ENCODE data around the gene SEC14L1. TPM values are rescaled to one million over a fixed set of nuclear protein-coding genes. Genes with fewer than 3 reads are reported as not detected.

The SEC14L1 gene
- total RNA-seq, 1 donor from 2014 or later = 92.2 TPM

GRCh38 chr17:77163511-77164280 is 22.9 kb downstream of the SEC14L1 start:
- DNase-seq (ENCODE audit: low spot score) = no peak
- Mint-ChIP-seq H3K4me3 (ENCODE audit: low read depth) (no peak overlapping the region), H3K36me3 (ENCODE audit: low read depth) (peaks cover 57% of the 10 kb centered on the region), H3K4me1 (ENCODE audit: low read depth) (peaks cover 17% of the 10 kb centered on the region), H3K27me3 (ENCODE audit: low read depth) (no peaks in the 10 kb centered on the region), H3K27ac (peak overlapping the region; percentile 7), H3K9me3 (peaks cover 28% of the 10 kb centered on the region)
- intact Hi-C loops (cut with micrococcal nuclease) = no loop called here

- no peak for DNase-seq (ENCODE audit: low spot score)
- peaks cover 66% of the 10 kb centered on the region for H3K36me3 Mint-ChIP-seq (ENCODE audit: low read depth)
- H3K4me1 Mint-ChIP-seq (ENCODE audit: low read depth) = peaks cover 17% of the 10 kb centered on the region
- H3K4me3 Mint-ChIP-seq (ENCODE audit: low read depth) = no peak overlapping the region
- no peaks in the 10 kb centered on the region for H3K27me3 Mint-ChIP-seq (ENCODE audit: low read depth)
- H3K9me3 Mint-ChIP-seq = peaks cover 37% of the 10 kb centered on the region
- intact Hi-C loops (cut with micrococcal nuclease) = no loop called here
- H3K27ac Mint-ChIP-seq = no peak overlapping the region
Measured at GRCh38 chr17:77164483-77165091, 23.8 kb downstream of the SEC14L1 start.

- Mint-ChIP-seq H3K4me1 (ENCODE audit: low read depth) (peaks cover 16% of the 10 kb centered on the region), H3K27ac (no peak overlapping the region), H3K36me3 (ENCODE audit: low read depth) (peaks cover 76% of the 10 kb centered on the region), H3K27me3 (ENCODE audit: low read depth) (no peaks in the 10 kb centered on the region), H3K9me3 (peaks cover 47% of the 10 kb centered on the region), H3K4me3 (ENCODE audit: low read depth) (no peak overlapping the region)
- intact Hi-C loops (cut with micrococcal nuclease) = no loop called here
- no peak for DNase-seq (ENCODE audit: low spot score)
Measured at GRCh38 chr17:77165577-77165976, 24.8 kb downstream of the SEC14L1 start.

- H3K27me3 Mint-ChIP-seq (ENCODE audit: low read depth) = no peaks in the 10 kb centered on the region
- peaks cover 90% of the 10 kb centered on the region for H3K36me3 Mint-ChIP-seq (ENCODE audit: low read depth)
- H3K4me1 Mint-ChIP-seq (ENCODE audit: low read depth) = peaks cover 14% of the 10 kb centered on the region
- intact Hi-C loops (cut with micrococcal nuclease) = no loop called here
- H3K4me3 Mint-ChIP-seq (ENCODE audit: low read depth) = no peak overlapping the region
- H3K27ac Mint-ChIP-seq = no peak overlapping the region
- H3K9me3 Mint-ChIP-seq = peaks cover 65% of the 10 kb centered on the region
- DNase-seq (ENCODE audit: low spot score) = no peak
Measured at GRCh38 chr17:77167472-77168306, 26.9 kb downstream of the SEC14L1 start.

GRCh38 chr17:77173104-77173503 is 32.3 kb downstream of the SEC14L1 start:
- Mint-ChIP-seq H3K27ac (no peak overlapping the region), H3K9me3 (peaks cover 68% of the 10 kb centered on the region)
- DNase-seq (ENCODE audit: low spot score) = no peak

GRCh38 chr17:77174928-77175661 is 34.3 kb downstream of the SEC14L1 start:
- H3K9me3 Mint-ChIP-seq = peaks cover 48% of the 10 kb centered on the region
- H3K27me3 Mint-ChIP-seq (ENCODE audit: low read depth) = no peaks in the 10 kb centered on the region
- intact Hi-C loops (cut with micrococcal nuclease) = no loop called here
- peak overlapping the region; percentile 1 for H3K27ac Mint-ChIP-seq
- no peak for DNase-seq (ENCODE audit: low spot score)
- H3K36me3 Mint-ChIP-seq (ENCODE audit: low read depth) = peaks cover 69% of the 10 kb centered on the region
- no peak overlapping the region for H3K4me3 Mint-ChIP-seq (ENCODE audit: low read depth)
- peaks cover 2% of the 10 kb centered on the region for H3K4me1 Mint-ChIP-seq (ENCODE audit: low read depth)

More at GRCh38 chr17:77173104-77173503, 32.3 kb downstream of the SEC14L1 start:
- no peak overlapping the region for H3K4me3 Mint-ChIP-seq (ENCODE audit: low read depth)
- no peaks in the 10 kb centered on the region for H3K27me3 Mint-ChIP-seq (ENCODE audit: low read depth)
- H3K4me1 Mint-ChIP-seq (ENCODE audit: low read depth) = peaks cover 2% of the 10 kb centered on the region
- H3K36me3 Mint-ChIP-seq (ENCODE audit: low read depth) = peaks cover 79% of the 10 kb centered on the region
- intact Hi-C loops (cut with micrococcal nuclease) = no loop called here

- H3K4me3 Mint-ChIP-seq (ENCODE audit: low read depth) = no peak overlapping the region
- no peak overlapping the region for H3K27ac Mint-ChIP-seq
- H3K36me3 Mint-ChIP-seq (ENCODE audit: low read depth) = peaks cover 67% of the 10 kb centered on the region
- no peak for DNase-seq (ENCODE audit: low spot score)
- H3K27me3 Mint-ChIP-seq (ENCODE audit: low read depth) = no peaks in the 10 kb centered on the region
- H3K9me3 Mint-ChIP-seq = peaks cover 30% of the 10 kb centered on the region
- intact Hi-C loops (cut with micrococcal nuclease) = no loop called here
- peaks cover 21% of the 10 kb centered on the region for H3K4me1 Mint-ChIP-seq (ENCODE audit: low read depth)
Measured at GRCh38 chr17:77177002-77177741, 36.4 kb downstream of the SEC14L1 start.

GRCh38 chr17:77178050-77178449 is 37.3 kb downstream of the SEC14L1 start:
- Mint-ChIP-seq H3K4me1 (ENCODE audit: low read depth) (peaks cover 29% of the 10 kb centered on the region), H3K36me3 (ENCODE audit: low read depth) (peaks cover 63% of the 10 kb centered on the region), H3K27ac (no peak overlapping the region), H3K27me3 (ENCODE audit: low read depth) (no peaks in the 10 kb centered on the region), H3K9me3 (peaks cover 21% of the 10 kb centered on the region), H3K4me3 (ENCODE audit: low read depth) (no peak overlapping the region)
- no peak for DNase-seq (ENCODE audit: low spot score)
- intact Hi-C loops (cut with micrococcal nuclease) = no loop called here

GRCh38 chr17:77178563-77178962 is 37.8 kb downstream of the SEC14L1 start:
- Mint-ChIP-seq H3K4me3 (ENCODE audit: low read depth) (no peak overlapping the region), H3K9me3 (peaks cover 16% of the 10 kb centered on the region)

GRCh38 chr17:77180503-77181357 is 40.0 kb downstream of the SEC14L1 start:
- H3K4me3 Mint-ChIP-seq (ENCODE audit: low read depth) = no peak overlapping the region
- intact Hi-C loops (cut with micrococcal nuclease) = loop anchor here (5.0 to 10.0 kb wide), 2 partner anchors 56 to 67 kb away; no protein-coding TSS in a partner anchor
- peaks cover 39% of the 10 kb centered on the region for H3K36me3 Mint-ChIP-seq (ENCODE audit: low read depth)
- no peaks in the 10 kb centered on the region for H3K27me3 Mint-ChIP-seq (ENCODE audit: low read depth)
- H3K4me1 Mint-ChIP-seq (ENCODE audit: low read depth) = peaks cover 34% of the 10 kb centered on the region
- DNase-seq (ENCODE audit: low spot score) = no peak
- no peaks in the 10 kb centered on the region for H3K9me3 Mint-ChIP-seq
- H3K27ac Mint-ChIP-seq = no peak overlapping the region

More at GRCh38 chr17:77178563-77178962, 37.8 kb downstream of the SEC14L1 start:
- intact Hi-C loops (cut with micrococcal nuclease) = no loop called here
- no peak for DNase-seq (ENCODE audit: low spot score)
- Mint-ChIP-seq H3K27me3 (ENCODE audit: low read depth) (no peaks in the 10 kb centered on the region), H3K27ac (no peak overlapping the region), H3K4me1 (ENCODE audit: low read depth) (peaks cover 32% of the 10 kb centered on the region), H3K36me3 (ENCODE audit: low read depth) (peaks cover 58% of the 10 kb centered on the region)
